GM12878 (cell line): ENCODE data around the gene HIVEP2. TPM values are rescaled to one million over a fixed set of nuclear protein-coding genes. Genes with fewer than 3 reads are reported as not detected.

Experiments
- BACH1 ChIP-seq: fragments of 450-650 bp; IDR thresholded peaks from 2 replicates; pipeline ENCODE4 v1.6.1; 2017; ENCODE audit warnings: mild to moderate bottlenecking, borderline replicate concordance
- CBFB ChIP-seq: IDR thresholded peaks from 2 replicates; pipeline ENCODE4 v1.6.1; 2016; ENCODE audit warnings: antibody characterized with exemption, low read depth
- DPF2 ChIP-seq: fragments of 450-650 bp; IDR thresholded peaks from 2 replicates; pipeline ENCODE4 v1.6.1; 2017; ENCODE audit warnings: mild to moderate bottlenecking
- EP300 ChIP-seq, 2 experiments: fragments of 150-350 bp in 1 of 2; IDR thresholded peaks; 2 replicates each; pipeline ENCODE4 v1.6.1; 2011 to 2012; ENCODE audit warnings: low read depth in 2 of 2, low read length in 2 of 2, borderline replicate concordance in 1 of 2, improper control_type of control experiment in 1 of 2, inconsistent platforms in 1 of 2; ENCODE audit not compliant: control insufficient read depth in 1 of 2
- NBN ChIP-seq: fragments of 450-650 bp; IDR thresholded peaks from 2 replicates; pipeline ENCODE4 v1.6.1; 2016
- NFIC ChIP-seq: IDR thresholded peaks from 2 replicates; pipeline ENCODE4 v1.6.1; 2012; ENCODE audit warnings: low read depth, mild to moderate bottlenecking, inconsistent platforms, low read length, moderate library complexity
- PAX5 ChIP-seq: IDR thresholded peaks from 2 replicates; pipeline ENCODE4 v1.6.1; 2011; ENCODE audit warnings: low read depth, low read length, borderline replicate concordance
- PAX8 ChIP-seq: fragments of 450-650 bp; IDR thresholded peaks from 2 replicates; pipeline ENCODE4 v1.6.1; 2017; ENCODE audit warnings: mild to moderate bottlenecking, moderate library complexity
- STAT3 ChIP-seq: IDR thresholded peaks from 2 replicates; pipeline ENCODE4 v1.6.1; 2011; ENCODE audit warnings: low read depth, low read length, improper control_type of control experiment
- polyA plus RNA-seq, 11 experiments: library from polyadenylated mRNA; depleted of rRNA in 4 of 11; unstranded in 6 of 11; stranded (reverse) in 5 of 11; fragments of >200 nt; fragmentation: Nextera tagmentation in 4 of 11; fragmentation: Illumina TruSeq in 1 of 11; extraction: Ambion mirVana in 4 of 11; extraction: Trizol in 1 of 11; gene quantifications; 1 replicate in 1 of 11; 2 replicates in 10 of 11; pipeline versions ENCODE4 v1.2.1 to v1.2.3, GENCODE V29; 2011 to 2016; ENCODE audit warnings: inconsistent platforms in 2 of 11, missing spikeins in 2 of 11, low read depth in 1 of 11
- total RNA-seq, 4 experiments: library from RNA; depleted of rRNA in 3 of 4; stranded (reverse); fragments of >200 nt in 3 of 4; fragmentation: Illumina TruSeq in 1 of 4; extraction: Trizol in 1 of 4; gene quantifications; 2 replicates each; pipeline versions ENCODE4 v1.2.1 to v1.2.3, GENCODE V29; 2013 to 2021
- TF ChIP-seq, protein P1 (sequence below): fragments of 450-650 bp; IDR thresholded peaks from 2 replicates; pipeline ENCODE4 v1.6.1; 2018; ENCODE audit warnings: mild to moderate bottlenecking, low read depth, moderate library complexity; ENCODE audit not compliant: partially characterized antibody
- TF ChIP-seq, protein P2 (sequence below): fragments of 450-650 bp; formaldehyde crosslinking; IDR thresholded peaks from 2 replicates; pipeline ENCODE4 v1.5.0; 2022; ENCODE audit warnings: mild to moderate bottlenecking, missing genetic modification characterization
- TF ChIP-seq, protein P3 (sequence below): fragments of 450-650 bp; IDR thresholded peaks from 2 replicates; pipeline ENCODE4 v1.6.1; 2016; ENCODE audit warnings: mild to moderate bottlenecking
- TF ChIP-seq, protein P4 (sequence below), 3 experiments: IDR thresholded peaks in 2 of 3; conservative IDR thresholded peaks in 1 of 3; 2 replicates each; pipeline ENCODE4 v1.5.1; 2011; ENCODE audit warnings: low read depth in 3 of 3, low read length in 3 of 3, mild to moderate bottlenecking in 3 of 3, control low read depth in 2 of 3, moderate library complexity in 2 of 3, inconsistent platforms in 1 of 3, mixed read lengths in 1 of 3; ENCODE audit not compliant: control insufficient read depth in 2 of 3, insufficient read depth in 1 of 3; ENCODE audit errors: extremely low read depth in 1 of 3
- TF ChIP-seq, protein P5 (sequence below): IDR thresholded peaks from 2 replicates; pipeline ENCODE4 v1.6.1; 2011; ENCODE audit warnings: low read depth, low read length, improper control_type of control experiment, borderline replicate concordance
- TF ChIP-seq, protein P6 (sequence below): fragments of 450-650 bp; IDR thresholded peaks from 2 replicates; pipeline ENCODE4 v1.6.1; 2016; ENCODE audit warnings: mild to moderate bottlenecking

Gene HIVEP2
- total and polyA plus RNA-seq, 10 of the 15 experiments (the other 5 are each of a cell fraction or from before 2014, with no cell fraction given) = 1.2 to 15.7 (median 10.2) TPM

DNA sequence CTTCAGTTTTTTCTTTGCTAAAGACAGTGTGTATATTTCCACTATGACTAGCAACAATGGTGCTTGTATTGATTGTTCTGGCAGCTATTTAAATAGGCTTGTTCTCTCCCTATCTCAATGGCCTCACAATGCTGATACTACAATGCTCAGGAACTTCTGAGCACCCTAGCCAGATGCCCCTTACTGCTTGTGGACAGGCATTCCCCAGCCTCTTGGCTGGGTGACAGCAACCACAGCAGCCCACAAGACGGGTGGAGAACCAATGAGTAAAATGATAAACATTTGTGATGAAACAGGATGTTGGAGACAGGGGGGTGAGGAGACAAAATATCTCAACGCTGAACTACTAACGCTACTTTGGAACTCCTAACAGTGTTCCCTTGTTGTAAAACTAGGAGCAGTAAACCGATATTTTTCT lies 42.3 kb downstream of the HIVEP2 start (continued):
- TF ChIP-seq, protein P1, sequence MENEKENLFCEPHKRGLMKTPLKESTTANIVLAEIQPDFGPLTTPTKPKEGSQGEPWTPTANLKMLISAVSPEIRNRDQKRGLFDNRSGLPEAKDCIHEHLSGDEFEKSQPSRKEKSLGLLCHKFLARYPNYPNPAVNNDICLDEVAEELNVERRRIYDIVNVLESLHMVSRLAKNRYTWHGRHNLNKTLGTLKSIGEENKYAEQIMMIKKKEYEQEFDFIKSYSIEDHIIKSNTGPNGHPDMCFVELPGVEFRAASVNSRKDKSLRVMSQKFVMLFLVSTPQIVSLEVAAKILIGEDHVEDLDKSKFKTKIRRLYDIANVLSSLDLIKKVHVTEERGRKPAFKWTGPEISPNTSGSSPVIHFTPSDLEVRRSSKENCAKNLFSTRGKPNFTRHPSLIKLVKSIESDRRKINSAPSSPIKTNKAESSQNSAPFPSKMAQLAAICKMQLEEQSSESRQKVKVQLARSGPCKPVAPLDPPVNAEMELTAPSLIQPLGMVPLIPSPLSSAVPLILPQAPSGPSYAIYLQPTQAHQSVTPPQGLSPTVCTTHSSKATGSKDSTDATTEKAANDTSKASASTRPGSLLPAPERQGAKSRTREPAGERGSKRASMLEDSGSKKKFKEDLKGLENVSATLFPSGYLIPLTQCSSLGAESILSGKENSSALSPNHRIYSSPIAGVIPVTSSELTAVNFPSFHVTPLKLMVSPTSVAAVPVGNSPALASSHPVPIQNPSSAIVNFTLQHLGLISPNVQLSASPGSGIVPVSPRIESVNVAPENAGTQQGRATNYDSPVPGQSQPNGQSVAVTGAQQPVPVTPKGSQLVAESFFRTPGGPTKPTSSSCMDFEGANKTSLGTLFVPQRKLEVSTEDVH = no peak
- peak; percentile 53 to 65; a peak in 2 of 4 replicates for TF ChIP-seq EP300 (IDR thresholded peaks at IDR 0.05; ENCODE audit: borderline replicate concordance in 1 of 2, control insufficient read depth in 1 of 2, low read depth in 2 of 2, low read length in 2 of 2)
- peak; percentile 95 for TF ChIP-seq CBFB
- TF ChIP-seq, protein P2, sequence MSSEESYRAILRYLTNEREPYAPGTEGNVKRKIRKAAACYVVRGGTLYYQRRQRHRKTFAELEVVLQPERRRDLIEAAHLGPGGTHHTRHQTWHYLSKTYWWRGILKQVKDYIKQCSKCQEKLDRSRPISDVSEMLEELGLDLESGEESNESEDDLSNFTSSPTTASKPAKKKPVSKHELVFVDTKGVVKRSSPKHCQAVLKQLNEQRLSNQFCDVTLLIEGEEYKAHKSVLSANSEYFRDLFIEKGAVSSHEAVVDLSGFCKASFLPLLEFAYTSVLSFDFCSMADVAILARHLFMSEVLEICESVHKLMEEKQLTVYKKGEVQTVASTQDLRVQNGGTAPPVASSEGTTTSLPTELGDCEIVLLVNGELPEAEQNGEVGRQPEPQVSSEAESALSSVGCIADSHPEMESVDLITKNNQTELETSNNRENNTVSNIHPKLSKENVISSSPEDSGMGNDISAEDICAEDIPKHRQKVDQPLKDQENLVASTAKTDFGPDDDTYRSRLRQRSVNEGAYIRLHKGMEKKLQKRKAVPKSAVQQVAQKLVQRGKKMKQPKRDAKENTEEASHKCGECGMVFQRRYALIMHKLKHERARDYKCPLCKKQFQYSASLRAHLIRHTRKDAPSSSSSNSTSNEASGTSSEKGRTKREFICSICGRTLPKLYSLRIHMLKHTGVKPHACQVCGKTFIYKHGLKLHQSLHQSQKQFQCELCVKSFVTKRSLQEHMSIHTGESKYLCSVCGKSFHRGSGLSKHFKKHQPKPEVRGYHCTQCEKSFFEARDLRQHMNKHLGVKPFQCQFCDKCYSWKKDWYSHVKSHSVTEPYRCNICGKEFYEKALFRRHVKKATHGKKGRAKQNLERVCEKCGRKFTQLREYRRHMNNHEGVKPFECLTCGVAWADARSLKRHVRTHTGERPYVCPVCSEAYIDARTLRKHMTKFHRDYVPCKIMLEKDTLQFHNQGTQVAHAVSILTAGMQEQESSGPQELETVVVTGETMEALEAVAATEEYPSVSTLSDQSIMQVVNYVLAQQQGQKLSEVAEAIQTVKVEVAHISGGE (CRISPR knock-in tag) = no peak
- TF ChIP-seq DPF2 = peak; percentile 70; the same call in 1 of the 2 replicates
- peak; percentile 35; the same call in 1 of the 2 replicates for TF ChIP-seq NBN
- TF ChIP-seq, protein P3, sequence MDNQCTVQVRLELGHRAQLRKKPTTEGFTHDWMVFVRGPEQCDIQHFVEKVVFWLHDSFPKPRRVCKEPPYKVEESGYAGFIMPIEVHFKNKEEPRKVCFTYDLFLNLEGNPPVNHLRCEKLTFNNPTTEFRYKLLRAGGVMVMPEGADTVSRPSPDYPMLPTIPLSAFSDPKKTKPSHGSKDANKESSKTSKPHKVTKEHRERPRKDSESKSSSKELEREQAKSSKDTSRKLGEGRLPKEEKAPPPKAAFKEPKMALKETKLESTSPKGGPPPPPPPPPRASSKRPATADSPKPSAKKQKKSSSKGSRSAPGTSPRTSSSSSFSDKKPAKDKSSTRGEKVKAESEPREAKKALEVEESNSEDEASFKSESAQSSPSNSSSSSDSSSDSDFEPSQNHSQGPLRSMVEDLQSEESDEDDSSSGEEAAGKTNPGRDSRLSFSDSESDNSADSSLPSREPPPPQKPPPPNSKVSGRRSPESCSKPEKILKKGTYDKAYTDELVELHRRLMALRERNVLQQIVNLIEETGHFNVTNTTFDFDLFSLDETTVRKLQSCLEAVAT = peak; percentile 84
- TF ChIP-seq STAT3 = no peak
- TF ChIP-seq, protein P4, sequence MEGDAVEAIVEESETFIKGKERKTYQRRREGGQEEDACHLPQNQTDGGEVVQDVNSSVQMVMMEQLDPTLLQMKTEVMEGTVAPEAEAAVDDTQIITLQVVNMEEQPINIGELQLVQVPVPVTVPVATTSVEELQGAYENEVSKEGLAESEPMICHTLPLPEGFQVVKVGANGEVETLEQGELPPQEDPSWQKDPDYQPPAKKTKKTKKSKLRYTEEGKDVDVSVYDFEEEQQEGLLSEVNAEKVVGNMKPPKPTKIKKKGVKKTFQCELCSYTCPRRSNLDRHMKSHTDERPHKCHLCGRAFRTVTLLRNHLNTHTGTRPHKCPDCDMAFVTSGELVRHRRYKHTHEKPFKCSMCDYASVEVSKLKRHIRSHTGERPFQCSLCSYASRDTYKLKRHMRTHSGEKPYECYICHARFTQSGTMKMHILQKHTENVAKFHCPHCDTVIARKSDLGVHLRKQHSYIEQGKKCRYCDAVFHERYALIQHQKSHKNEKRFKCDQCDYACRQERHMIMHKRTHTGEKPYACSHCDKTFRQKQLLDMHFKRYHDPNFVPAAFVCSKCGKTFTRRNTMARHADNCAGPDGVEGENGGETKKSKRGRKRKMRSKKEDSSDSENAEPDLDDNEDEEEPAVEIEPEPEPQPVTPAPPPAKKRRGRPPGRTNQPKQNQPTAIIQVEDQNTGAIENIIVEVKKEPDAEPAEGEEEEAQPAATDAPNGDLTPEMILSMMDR (IDR thresholded peaks at IDR 0.05 in 2 of 3, conservative IDR thresholded peaks at IDR 0.05 in 1 of 3; ENCODE audit: control insufficient read depth in 2 of 3, extremely low read depth in 1 of 3, insufficient read depth in 1 of 3, low read depth in 3 of 3, low read length in 3 of 3) = no peak
- TF ChIP-seq, protein P5, sequence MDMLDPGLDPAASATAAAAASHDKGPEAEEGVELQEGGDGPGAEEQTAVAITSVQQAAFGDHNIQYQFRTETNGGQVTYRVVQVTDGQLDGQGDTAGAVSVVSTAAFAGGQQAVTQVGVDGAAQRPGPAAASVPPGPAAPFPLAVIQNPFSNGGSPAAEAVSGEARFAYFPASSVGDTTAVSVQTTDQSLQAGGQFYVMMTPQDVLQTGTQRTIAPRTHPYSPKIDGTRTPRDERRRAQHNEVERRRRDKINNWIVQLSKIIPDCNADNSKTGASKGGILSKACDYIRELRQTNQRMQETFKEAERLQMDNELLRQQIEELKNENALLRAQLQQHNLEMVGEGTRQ = no peak; the same call in 1 of the 2 replicates
- TF ChIP-seq NFIC = peak; percentile 78
- no peak for TF ChIP-seq BACH1
- TF ChIP-seq PAX8 = no peak
- TF ChIP-seq, protein P6, sequence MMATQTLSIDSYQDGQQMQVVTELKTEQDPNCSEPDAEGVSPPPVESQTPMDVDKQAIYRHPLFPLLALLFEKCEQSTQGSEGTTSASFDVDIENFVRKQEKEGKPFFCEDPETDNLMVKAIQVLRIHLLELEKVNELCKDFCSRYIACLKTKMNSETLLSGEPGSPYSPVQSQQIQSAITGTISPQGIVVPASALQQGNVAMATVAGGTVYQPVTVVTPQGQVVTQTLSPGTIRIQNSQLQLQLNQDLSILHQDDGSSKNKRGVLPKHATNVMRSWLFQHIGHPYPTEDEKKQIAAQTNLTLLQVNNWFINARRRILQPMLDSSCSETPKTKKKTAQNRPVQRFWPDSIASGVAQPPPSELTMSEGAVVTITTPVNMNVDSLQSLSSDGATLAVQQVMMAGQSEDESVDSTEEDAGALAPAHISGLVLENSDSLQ = no peak; the same call in 1 of the 2 replicates
- 0 out of 2 replicates have a peak, but pooled peaks have one; percentile 29 for TF ChIP-seq PAX5
